GM12891 (cell line): ENCODE measurements around the gene COL4A1.

Experiments
- POLR2A ChIP-seq: IDR thresholded peaks from 2 replicates; pipeline ENCODE4 v1.6.1; 2011; ENCODE audit warnings: low read depth, low read length, control low read depth
- POLR2AphosphoS5 ChIP-seq: IDR thresholded peaks from 2 replicates; pipeline ENCODE4 v1.6.1; 2011; ENCODE audit warnings: low read depth, low read length, control low read depth
- POU2F2 ChIP-seq: IDR thresholded peaks from 2 replicates; pipeline ENCODE4 v1.6.1; 2011; ENCODE audit warnings: low read depth, mild to moderate bottlenecking, control low read depth, low read length, moderate library complexity
- SPI1 ChIP-seq: IDR thresholded peaks from 2 replicates; pipeline ENCODE4 v1.6.1; 2011; ENCODE audit warnings: low read depth, low read length, control low read depth
- TAF1 ChIP-seq: IDR thresholded peaks from 2 replicates; pipeline ENCODE4 v1.6.1; 2011; ENCODE audit warnings: low read depth, low read length, control low read depth

DNA sequence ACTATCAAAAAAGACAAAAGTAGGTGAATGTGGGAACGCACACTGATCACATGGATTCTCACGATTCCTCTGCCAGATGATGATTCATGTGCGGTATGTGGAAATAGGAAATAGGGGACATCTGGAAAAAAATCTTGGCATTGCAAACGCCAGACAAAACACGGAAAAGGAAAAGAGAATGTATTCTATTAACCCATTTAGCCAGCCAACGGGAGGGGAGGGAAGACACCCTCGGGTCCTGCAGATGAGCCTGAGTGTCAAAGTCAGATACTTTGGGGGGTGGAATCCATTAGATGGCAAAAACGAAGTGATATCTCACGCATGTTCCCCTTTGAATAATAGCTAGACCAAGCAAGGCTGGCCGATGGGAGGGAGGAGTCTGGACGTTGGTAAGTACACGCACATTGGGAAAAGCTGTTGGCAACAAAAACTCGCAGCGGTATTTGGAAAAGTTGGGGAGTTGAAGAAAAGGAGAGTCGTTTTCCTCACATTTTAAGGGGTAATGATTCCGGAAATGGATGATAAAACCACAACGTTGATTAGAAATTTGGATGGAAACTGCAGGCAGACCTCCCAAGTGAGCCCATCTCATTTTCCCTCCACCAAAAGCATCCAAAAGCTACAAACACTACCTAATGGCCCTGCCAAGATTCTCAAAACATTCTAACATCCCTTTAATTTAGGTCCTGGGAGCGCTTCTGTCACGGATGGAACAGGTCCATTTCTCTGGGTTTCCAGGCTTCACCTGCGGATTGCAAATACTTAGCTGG lies 73.6 kb downstream of the COL4A1 start:
- TF ChIP-seq POLR2A, result no peak
- no peak for TF ChIP-seq POLR2AphosphoS5
- TF ChIP-seq TAF1, result no peak
- no peak for TF ChIP-seq POU2F2
- TF ChIP-seq SPI1, result no peak
